OCI-LY7 (cell line): ENCODE results near the gene PDGFD. TPM values are rescaled to one million over a fixed set of nuclear protein-coding genes. Genes with fewer than 3 reads are reported as not detected.

Source experiments
- BruUV-seq: library from RNA; stranded (reverse); fragments of 400-500 nt; replicated peaks from 2 replicates; lab custom pipeline; 2021; lab: Mats Ljungman, UMichigan
- CTCF ChIA-PET: fragments of 300-600 bp; sonication (Branson Sonifier 250); formaldehyde crosslinking; loops from one replicate; lab custom pipeline; 2022; ENCODE audit warnings: antibody characterized with exemption; ENCODE audit not compliant: unreplicated experiment; lab: Charles Lee
- POLR2A ChIA-PET: fragments of 300-600 bp; sonication (Branson Sonifier 250); formaldehyde crosslinking; loops from one replicate; lab custom pipeline; 2022; ENCODE audit warnings: antibody characterized with exemption; lab: Charles Lee
- DNase-seq: peaks from one replicate; pipeline ENCODE4 v3.0.0-alpha.2; 2015; ENCODE audit warnings: low spot score
- H2AFZ ChIP-seq: fragments of 200-600 bp; sonication (generic), shearing (Covaris generic); 2 replicates; pipeline ENCODE4 v1.6.1; 2014; ENCODE audit warnings: mild to moderate bottlenecking, antibody characterized with exemption, low read length, moderate library complexity
- H3K27ac ChIP-seq: fragments of 200-600 bp; sonication (generic); 2 replicates; pipeline ENCODE4 v1.5.1; 2014; ENCODE audit warnings: mixed run types, low read depth, mild to moderate bottlenecking, moderate library complexity, low read length, inconsistent platforms; ENCODE audit not compliant: poor library complexity, severe bottlenecking
- H3K36me3 ChIP-seq: fragments of 200-600 bp; sonication (generic); 2 replicates; pipeline ENCODE4 v1.6.1; 2014; ENCODE audit warnings: mild to moderate bottlenecking, antibody characterized with exemption, low read length, moderate library complexity, mixed read lengths; ENCODE audit not compliant: insufficient read depth
- H3K4me1 ChIP-seq: fragments of 200-600 bp; sonication (generic); 2 replicates; pipeline ENCODE4 v1.5.1; 2014; ENCODE audit warnings: mild to moderate bottlenecking, low read length; ENCODE audit not compliant: insufficient read depth, poor library complexity, severe bottlenecking
- H3K4me2 ChIP-seq: fragments of 200-600 bp; sonication (generic); 2 replicates; pipeline ENCODE4 v1.6.1; 2014; ENCODE audit warnings: mild to moderate bottlenecking, low read length
- H3K4me3 ChIP-seq: fragments of 200-600 bp; sonication (generic); 2 replicates; pipeline ENCODE4 v1.5.1; 2014; ENCODE audit warnings: mild to moderate bottlenecking, low read depth, low read length; ENCODE audit not compliant: poor library complexity, severe bottlenecking
- H3K79me2 ChIP-seq: fragments of 200-600 bp; sonication (generic); 2 replicates; pipeline ENCODE4 v1.6.1; 2016; ENCODE audit warnings: low read depth, mild to moderate bottlenecking, low read length, moderate library complexity, mixed read lengths; ENCODE audit not compliant: insufficient read depth
- H3K9me2 ChIP-seq: fragments of 200-600 bp; sonication (generic); 2 replicates; pipeline ENCODE4 v1.6.1; 2016; ENCODE audit warnings: mild to moderate bottlenecking, low read length, mixed read lengths; ENCODE audit not compliant: insufficient read depth
- H3K9me3 ChIP-seq: fragments of 200-600 bp; sonication (generic); 2 replicates; pipeline ENCODE4 v1.6.1; 2014; ENCODE audit warnings: mild to moderate bottlenecking, mixed run types, low read length, mixed read lengths
- H4K20me1 ChIP-seq: fragments of 200-600 bp; sonication (generic); 2 replicates; pipeline ENCODE4 v1.6.1; 2014; ENCODE audit warnings: mild to moderate bottlenecking, antibody characterized with exemption, low read length, moderate library complexity, mixed read lengths; ENCODE audit not compliant: insufficient read depth
- CTCF ChIP-seq: fragments of 200-600 bp; sonication (generic); conservative IDR thresholded peaks from 2 replicates; pipeline ENCODE4 v1.5.1; 2014; ENCODE audit warnings: mild to moderate bottlenecking, antibody characterized with exemption, low read length, moderate library complexity, mixed read lengths
- EZH2phosphoT487 ChIP-seq: fragments of 200-600 bp; sonication (generic); IDR thresholded peaks from 2 replicates; pipeline ENCODE4 v1.6.1; 2018; ENCODE audit warnings: low read depth, borderline replicate concordance, mild to moderate bottlenecking, mixed run types, antibody characterized with exemption, low read length, moderate library complexity, mixed read lengths
- intact Hi-C: fragments of 100-400 bp; cut with micrococcal nuclease; formaldehyde crosslinking; loops from one replicate; pipeline ENCODE4 v1.10.0; 2022; ENCODE audit not compliant: unreplicated experiment
- total RNA-seq, 2 experiments: library from RNA; depleted of rRNA in 1 of 2; stranded (reverse); fragments of >200 nt in 1 of 2; shearing (Covaris generic) in 1 of 2; gene quantifications; 2 replicates each; pipeline ENCODE4 v1.2.3, GENCODE V29; 2014 to 2022

The PDGFD gene
- total RNA-seq, 2 experiments from 2014 or later, result 1.0 to 6.0 TPM

DNA sequence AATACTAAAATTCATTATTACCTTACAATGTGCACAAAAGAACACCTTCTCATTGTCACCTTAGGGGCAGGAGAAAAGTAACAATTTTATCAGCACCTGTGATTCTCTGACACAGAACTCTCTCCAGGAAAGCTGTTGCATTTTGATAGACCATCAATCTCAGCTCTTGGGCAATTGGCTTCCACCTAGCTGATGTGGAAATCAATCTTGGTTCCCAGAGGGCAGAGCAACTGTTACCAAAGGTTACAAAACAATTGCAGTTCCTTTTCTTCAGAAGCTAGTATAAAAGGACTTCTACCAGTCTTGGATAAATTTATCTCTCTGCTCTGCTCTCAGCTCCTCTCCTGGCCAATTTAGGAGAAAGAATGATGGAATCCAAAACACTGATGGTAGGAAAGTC, 285.3 kb downstream of the PDGFD start:
- H2AFZ ChIP-seq, result no peak overlapping the region
- H4K20me1 ChIP-seq, result no peaks in the 10 kb centered on the region
- CTCF ChIA-PET, result no interaction called here
- BruUV-seq, result no TSS peak
- H3K4me1 ChIP-seq, result peaks cover 24% of the 10 kb centered on the region
- H3K4me3 ChIP-seq, result no peak overlapping the region
- DNase-seq, result no peak
- H3K4me2 ChIP-seq, result no peak overlapping the region
- H3K79me2 ChIP-seq, result no peaks in the 10 kb centered on the region
- intact Hi-C loops, result loop anchor here (5.0 kb wide), 1 partner anchor 284 kb away; the partner anchor contains the start of gene PDGFD
- POLR2A ChIA-PET, result interaction anchor here (0.5 to 0.9 kb wide), 2 partner anchors 17 to 28 kb away, joined by 3 to 6 read pairs; no protein-coding TSS in a partner anchor
- H3K9me2 ChIP-seq, result no peaks in the 10 kb centered on the region
- H3K27ac ChIP-seq, result no peak overlapping the region
- TF ChIP-seq EZH2phosphoT487 (no peak), CTCF (no peak)
- no peaks in the 10 kb centered on the region for H3K36me3 ChIP-seq
- H3K9me3 ChIP-seq, result 0 out of 2 replicates have a peak, but pooled peaks cover 9% of the 10 kb centered on the region

- ChIA-PET CTCF (interaction anchor here (1.0 kb wide), 1 partner anchor 10 kb away, joined by 3 read pairs; no protein-coding TSS in a partner anchor), POLR2A (interaction anchor here (0.7 to 1.8 kb wide), 3 partner anchors 10 to 85 kb away, joined by 3 to 6 read pairs (median 3); no protein-coding TSS in a partner anchor)
- Histone ChIP-seq H3K4me3 (no peak overlapping the region), H3K9me3 (0 out of 2 replicates have a peak, but pooled peaks cover 9% of the 10 kb centered on the region), H4K20me1 (no peaks in the 10 kb centered on the region), H3K79me2 (no peaks in the 10 kb centered on the region), H3K4me2 (no peak overlapping the region), H3K4me1 (peaks cover 22% of the 10 kb centered on the region), H3K9me2 (no peaks in the 10 kb centered on the region), H3K27ac (no peak overlapping the region), H3K36me3 (no peaks in the 10 kb centered on the region), H2AFZ (no peak overlapping the region)
- TF ChIP-seq CTCF (peak; percentile 52; the same call in 1 of the 2 replicates), EZH2phosphoT487 (no peak)
- BruUV-seq, result no TSS peak
- intact Hi-C loops, result loop anchor here (5.0 kb wide), 1 partner anchor 285 kb away; the partner anchor contains the start of gene PDGFD
- DNase-seq, result peak; percentile 20
Observed at GRCh38 chr11:103877221-103877620, 286.7 kb downstream of the PDGFD start.

DNA sequence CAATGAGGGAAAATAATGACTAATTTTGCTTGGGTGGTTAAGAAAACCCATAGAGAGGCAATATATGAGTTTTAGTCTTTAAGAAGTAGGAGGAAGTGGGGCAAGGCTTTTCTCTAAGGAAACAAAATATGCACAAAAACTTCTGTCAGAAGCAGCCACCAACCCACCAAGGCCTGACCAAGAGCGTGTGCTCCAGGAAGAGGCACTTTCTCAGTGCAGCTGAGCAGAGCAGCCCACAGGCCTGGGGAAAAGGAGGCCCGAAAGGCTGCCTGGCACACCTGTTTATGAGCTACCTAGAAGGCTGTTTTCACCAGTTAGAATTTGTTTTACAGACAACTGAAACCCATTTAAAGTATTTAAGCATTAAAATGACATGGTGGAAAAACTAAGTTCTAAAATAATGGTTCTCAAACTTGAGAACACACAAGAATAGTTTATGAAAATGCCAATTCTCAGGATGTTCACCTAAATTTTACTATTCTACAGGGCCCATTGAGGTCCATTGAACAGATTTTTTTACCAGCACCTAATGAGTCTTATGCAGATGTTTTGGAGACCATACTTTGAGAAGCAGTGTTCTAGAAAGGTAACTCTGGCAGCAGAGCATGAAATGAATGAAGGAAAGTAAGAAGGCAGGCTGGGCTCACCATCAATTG, 288.0 kb downstream of the PDGFD start:
- CTCF ChIA-PET, result no interaction called here
- H3K36me3 ChIP-seq, result no peaks in the 10 kb centered on the region
- POLR2A ChIA-PET, result interaction anchor here (0.7 kb wide), 2 partner anchors 8 to 9 kb away, joined by 3 read pairs; no protein-coding TSS in a partner anchor
- DNase-seq, result peak; percentile 70
- H3K79me2 ChIP-seq, result no peaks in the 10 kb centered on the region
- H4K20me1 ChIP-seq, result no peaks in the 10 kb centered on the region
- H3K27ac ChIP-seq, result peak overlapping the region; percentile 47
- peak overlapping the region; percentile 51 for H3K4me2 ChIP-seq
- BruUV-seq, result no TSS peak
- H3K9me3 ChIP-seq, result 0 out of 2 replicates have a peak, but pooled peaks cover 9% of the 10 kb centered on the region
- no peaks in the 10 kb centered on the region for H3K9me2 ChIP-seq
- H3K4me1 ChIP-seq, result peaks cover 23% of the 10 kb centered on the region
- no peak overlapping the region for H3K4me3 ChIP-seq
- TF ChIP-seq EZH2phosphoT487 (no peak), CTCF (no peak)
- intact Hi-C loops, result loop anchor here (5.0 kb wide), 1 partner anchor 286 kb away; the partner anchor contains the start of gene PDGFD
- H2AFZ ChIP-seq, result peak overlapping the region; percentile 46
